Right lobe of liver (tissue), 6 donors: ENCODE data around the gene HSPB9. TPM values are rescaled to one million over a fixed set of nuclear protein-coding genes. Genes with fewer than 3 reads are reported as not detected.

ENCODE experiments used
- ATAC-seq, 4 donors: fragments of 200-7000 bp; cut with Tn5 transposase; one replicate each; pipeline ENCODE4 v1.9.1; 2020; ENCODE audit warnings: mild to moderate bottlenecking in 4 of 4, moderate library complexity in 4 of 4
- DNase-seq, 3 donors: peaks; one replicate each; pipeline ENCODE4 v3.0.0-alpha.2; 2020
- H3K27ac ChIP-seq, 3 donors: fragments of 200-600 bp; one replicate each; pipeline ENCODE4 v1.8.0; 2022
- H3K27me3 ChIP-seq, 2 donors: fragments of 200-600 bp; one replicate each; pipeline ENCODE4 v1.8.0; 2022
- H3K36me3 ChIP-seq, 4 donors: fragments of 200-600 bp; sonication (generic) in 1 of 4; one replicate each; pipeline versions ENCODE4 v1.5.1 to v1.8.0; 2017 to 2022; ENCODE audit warnings: control low read depth in 1 of 4
- H3K4me1 ChIP-seq, 4 donors: fragments of 200-600 bp; sonication (generic) in 1 of 4; one replicate each; pipeline versions ENCODE4 v1.5.1 to v1.8.0; 2017 to 2022; ENCODE audit warnings: control low read depth in 1 of 4
- H3K4me3 ChIP-seq, 3 donors: fragments of 200-600 bp; one replicate each; pipeline ENCODE4 v1.8.0; 2022
- H3K9me3 ChIP-seq, 4 donors: fragments of 200-600 bp; sonication (generic) in 1 of 4; one replicate each; pipeline versions ENCODE4 v1.5.1 to v1.8.0; 2017 to 2022; ENCODE audit warnings: control low read depth in 1 of 4
- POLR2A ChIP-seq: fragments of 450-650 bp; IDR thresholded peaks from one replicate; pipeline ENCODE4 v1.6.1; 2017; ENCODE audit warnings: antibody characterized with exemption, mild to moderate bottlenecking
- WGBS: methylation state at CpG from one replicate; pipeline ENCODE4 v1.1.6; 2018; ENCODE audit warnings: low coverage, low lambda C conversion rate; ENCODE audit not compliant: insufficient coverage; ENCODE audit errors: missing lambda C conversion rate; 5-methylcytosine and 5-hydroxymethylcytosine counted together
- intact Hi-C, 2 donors: fragments of 100-400 bp; cut with DNase I; formaldehyde crosslinking; loops; one replicate each; pipeline versions ENCODE4 v1.11.2 to v1.14.1; 2022
- total RNA-seq, 6 experiments: library from RNA; depleted of rRNA in 2 of 6; stranded (reverse); fragments of >200 nt in 2 of 6; fragmentation: NEBNext Ultra II Directional in 3 of 6; extraction: Animal tissue kit (Norgen Biotek cat#: 25700) in 3 of 6; gene quantifications; one replicate each; pipeline versions ENCODE4 v1.1.0 to v1.2.4, GENCODE V29; 2016 to 2023
- TF ChIP-seq, protein P1 (sequence below), 4 donors: fragments of 200-600 bp in 3 of 4; fragments of 450-650 bp in 1 of 4; IDR thresholded peaks; one replicate each; pipeline versions ENCODE4 v1.5.1 to v1.8.0; 2016 to 2022; ENCODE audit warnings: antibody characterized with exemption in 4 of 4, mild to moderate bottlenecking in 2 of 4
- donor health status: DM: no; HTN: yes; CAD: no.
- donor health status: DM: no; HTN: no; CAD: no.
- donor health status: DM: no; HTN: no; CAD: no.
- donor health status: DM: no; HTN: yes; CAD: no.
- donor health status: DM: no; HTN: yes; CAD: no.

HSPB9 gene
- total RNA-seq, 6 experiments from 2014 or later: 0.38 to 1.6 (median 0.85) TPM

DNA sequence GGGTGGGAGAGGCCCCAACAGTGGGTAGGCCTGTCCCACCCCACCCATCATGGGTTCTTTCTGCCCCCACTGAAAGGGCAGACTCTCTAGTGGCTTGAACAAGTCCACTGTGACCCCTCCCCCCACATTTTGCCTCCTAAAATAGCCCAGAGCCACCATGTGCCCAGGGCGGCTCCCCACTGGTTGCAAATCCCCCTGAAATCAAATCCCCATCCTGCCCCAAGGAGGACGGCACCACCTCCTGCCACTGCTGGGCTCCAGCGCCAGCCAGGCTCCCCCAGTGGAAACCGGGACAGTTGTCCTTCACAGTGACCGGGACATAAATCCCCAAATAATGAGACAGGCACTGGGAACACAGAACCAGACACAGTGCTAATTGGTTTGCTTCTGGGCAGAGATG lies 44.8 kb upstream of the HSPB9 start:
- no CpG with 5 or more reads among the region's 5 CpGs for WGBS
- H3K27me3 ChIP-seq: no peaks in the 10 kb centered on the region
- ATAC-seq (no peak), DNase-seq (no peak)
- no peaks in the 10 kb centered on the region for H3K4me1 ChIP-seq
- intact Hi-C loops: no loop called here
- H3K36me3 ChIP-seq: no peaks in the 10 kb centered on the region
- no peak overlapping the region for H3K27ac ChIP-seq
- H3K9me3 ChIP-seq: no peaks in the 10 kb centered on the region
- no peak for TF ChIP-seq POLR2A
- TF ChIP-seq, protein P1, sequence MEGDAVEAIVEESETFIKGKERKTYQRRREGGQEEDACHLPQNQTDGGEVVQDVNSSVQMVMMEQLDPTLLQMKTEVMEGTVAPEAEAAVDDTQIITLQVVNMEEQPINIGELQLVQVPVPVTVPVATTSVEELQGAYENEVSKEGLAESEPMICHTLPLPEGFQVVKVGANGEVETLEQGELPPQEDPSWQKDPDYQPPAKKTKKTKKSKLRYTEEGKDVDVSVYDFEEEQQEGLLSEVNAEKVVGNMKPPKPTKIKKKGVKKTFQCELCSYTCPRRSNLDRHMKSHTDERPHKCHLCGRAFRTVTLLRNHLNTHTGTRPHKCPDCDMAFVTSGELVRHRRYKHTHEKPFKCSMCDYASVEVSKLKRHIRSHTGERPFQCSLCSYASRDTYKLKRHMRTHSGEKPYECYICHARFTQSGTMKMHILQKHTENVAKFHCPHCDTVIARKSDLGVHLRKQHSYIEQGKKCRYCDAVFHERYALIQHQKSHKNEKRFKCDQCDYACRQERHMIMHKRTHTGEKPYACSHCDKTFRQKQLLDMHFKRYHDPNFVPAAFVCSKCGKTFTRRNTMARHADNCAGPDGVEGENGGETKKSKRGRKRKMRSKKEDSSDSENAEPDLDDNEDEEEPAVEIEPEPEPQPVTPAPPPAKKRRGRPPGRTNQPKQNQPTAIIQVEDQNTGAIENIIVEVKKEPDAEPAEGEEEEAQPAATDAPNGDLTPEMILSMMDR (IDR thresholded peaks at IDR 0.05): no peak
- no peak overlapping the region for H3K4me3 ChIP-seq

DNA sequence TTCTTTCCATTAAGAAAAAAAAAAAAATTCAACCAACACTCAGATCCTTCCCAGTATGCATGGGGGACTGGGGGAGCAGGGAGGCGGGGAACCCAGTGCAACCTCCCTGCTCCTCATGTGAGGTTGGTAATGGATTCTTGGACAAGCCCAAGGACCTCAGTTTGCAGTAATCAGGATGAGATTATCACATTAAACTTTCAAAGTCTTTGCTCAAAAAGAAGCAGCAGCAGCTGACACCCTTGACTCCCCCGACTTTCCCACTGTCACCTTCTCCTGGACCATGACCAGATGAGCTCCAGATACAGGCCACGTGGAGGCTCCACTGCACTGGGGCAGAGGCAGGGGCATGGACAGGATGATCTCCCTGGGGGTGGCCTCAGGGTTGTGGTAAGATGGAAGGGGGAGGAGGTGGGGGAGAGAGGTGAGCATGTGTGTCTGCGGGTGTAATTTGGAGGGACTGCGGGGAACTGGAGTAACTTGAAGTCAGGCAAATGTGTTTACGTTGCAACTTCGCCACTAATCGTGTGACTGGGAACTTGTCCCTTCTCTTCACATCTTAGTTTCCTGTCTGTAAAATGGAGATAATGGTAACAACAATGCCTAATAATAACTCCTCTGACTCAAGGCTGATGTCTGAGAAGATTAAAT lies 44.1 kb upstream of the HSPB9 start:
- Histone ChIP-seq H3K27ac (no peak overlapping the region), H3K4me3 (no peak overlapping the region), H3K4me1 (no peaks in the 10 kb centered on the region), H3K36me3 (no peaks in the 10 kb centered on the region), H3K27me3 (no peaks in the 10 kb centered on the region), H3K9me3 (no peaks in the 10 kb centered on the region)
- WGBS: 71% methylated on average over 4 of the region's 8 CpGs
- ATAC-seq: peak in 3 of 4 donors; percentile 15 to 39 (median 38)
- DNase-seq: no peak
- TF ChIP-seq, protein P1 (IDR thresholded peaks at IDR 0.05): no peak
- no peak for TF ChIP-seq POLR2A
- intact Hi-C loops: no loop called here

DNA sequence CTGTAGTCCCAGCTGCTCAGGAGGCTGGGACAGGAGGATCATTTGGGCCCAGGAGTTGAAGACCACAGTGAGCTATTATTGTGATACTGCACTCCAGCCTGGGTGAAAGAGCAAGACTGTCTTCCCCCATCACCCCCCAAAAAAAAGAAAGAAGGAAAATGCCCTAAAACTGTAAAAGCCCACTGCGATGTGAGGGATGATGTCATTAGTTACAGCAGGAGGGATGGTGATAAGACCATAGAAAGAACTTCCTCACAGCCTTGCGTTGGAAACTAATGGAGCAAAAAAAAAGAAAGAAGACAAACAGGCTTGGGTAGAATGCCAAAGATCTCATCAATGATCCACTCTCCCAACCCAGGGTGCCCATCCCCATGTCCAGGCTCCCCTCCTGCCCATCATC lies 43.1 kb upstream of the HSPB9 start:
- Histone ChIP-seq H3K27me3 (no peaks in the 10 kb centered on the region), H3K27ac (no peak overlapping the region), H3K4me1 (no peaks in the 10 kb centered on the region), H3K36me3 (no peaks in the 10 kb centered on the region), H3K4me3 (no peak overlapping the region), H3K9me3 (no peaks in the 10 kb centered on the region)
- TF ChIP-seq POLR2A: no peak
- TF ChIP-seq, protein P1 (IDR thresholded peaks at IDR 0.05): no peak
- 80% methylated on average over 2 of the region's 2 CpGs for WGBS
- ATAC-seq (no peak), DNase-seq (no peak)
- intact Hi-C loops: no loop called here

DNA sequence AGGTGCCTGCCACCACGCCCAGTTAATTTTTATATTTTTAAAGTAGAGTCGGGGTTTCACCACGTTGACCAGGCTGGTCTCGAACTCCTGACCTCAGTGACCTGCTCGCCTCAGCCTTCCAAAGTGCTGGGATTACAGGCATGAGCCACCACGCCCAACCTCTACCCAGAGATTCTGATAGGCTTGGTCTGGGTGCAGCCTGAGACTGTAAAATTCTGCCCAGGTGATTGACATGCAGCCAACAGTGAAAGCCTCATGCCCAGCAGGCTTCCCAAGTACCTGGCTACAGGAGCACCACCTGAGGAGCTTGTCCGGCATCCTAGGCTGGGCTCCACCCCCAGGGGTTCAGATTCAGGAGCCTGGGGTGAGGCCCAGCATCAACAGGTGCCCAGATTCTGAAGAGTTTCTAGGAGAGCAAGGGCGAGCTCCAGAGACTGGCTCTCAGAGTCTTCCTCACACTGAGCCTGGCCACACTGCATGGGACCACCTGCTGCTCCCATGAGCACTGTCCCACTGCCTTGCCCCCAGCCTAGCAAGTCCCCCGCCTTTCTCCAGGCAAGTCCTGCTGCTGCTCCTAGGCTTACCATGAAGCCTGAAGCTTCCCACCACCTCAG lies 41.0 kb upstream of the HSPB9 start:
- Histone ChIP-seq H3K4me1 (peaks cover 0 to 3% (median 0%) of the 10 kb centered on the region in 4 donors), H3K9me3 (no peaks in the 10 kb centered on the region), H3K36me3 (no peaks in the 10 kb centered on the region), H3K4me3 (no peak overlapping the region), H3K27me3 (no peaks in the 10 kb centered on the region), H3K27ac (no peak overlapping the region)
- peak in 1 of 4 donors; percentile 19 for ATAC-seq
- 93% methylated on average over 2 of the region's 9 CpGs for WGBS
- DNase-seq: no peak
- TF ChIP-seq, protein P1 (IDR thresholded peaks at IDR 0.05): no peak
- no peak for TF ChIP-seq POLR2A
- intact Hi-C loops: no loop called here
